Measurements from ENCODE around the gene RUBCN.
"Not testable (repeated sequence)": the region's sequence is repeated elsewhere in the genome, so short reads cannot be mapped to it uniquely, and the experiment has no call there.

DNA sequence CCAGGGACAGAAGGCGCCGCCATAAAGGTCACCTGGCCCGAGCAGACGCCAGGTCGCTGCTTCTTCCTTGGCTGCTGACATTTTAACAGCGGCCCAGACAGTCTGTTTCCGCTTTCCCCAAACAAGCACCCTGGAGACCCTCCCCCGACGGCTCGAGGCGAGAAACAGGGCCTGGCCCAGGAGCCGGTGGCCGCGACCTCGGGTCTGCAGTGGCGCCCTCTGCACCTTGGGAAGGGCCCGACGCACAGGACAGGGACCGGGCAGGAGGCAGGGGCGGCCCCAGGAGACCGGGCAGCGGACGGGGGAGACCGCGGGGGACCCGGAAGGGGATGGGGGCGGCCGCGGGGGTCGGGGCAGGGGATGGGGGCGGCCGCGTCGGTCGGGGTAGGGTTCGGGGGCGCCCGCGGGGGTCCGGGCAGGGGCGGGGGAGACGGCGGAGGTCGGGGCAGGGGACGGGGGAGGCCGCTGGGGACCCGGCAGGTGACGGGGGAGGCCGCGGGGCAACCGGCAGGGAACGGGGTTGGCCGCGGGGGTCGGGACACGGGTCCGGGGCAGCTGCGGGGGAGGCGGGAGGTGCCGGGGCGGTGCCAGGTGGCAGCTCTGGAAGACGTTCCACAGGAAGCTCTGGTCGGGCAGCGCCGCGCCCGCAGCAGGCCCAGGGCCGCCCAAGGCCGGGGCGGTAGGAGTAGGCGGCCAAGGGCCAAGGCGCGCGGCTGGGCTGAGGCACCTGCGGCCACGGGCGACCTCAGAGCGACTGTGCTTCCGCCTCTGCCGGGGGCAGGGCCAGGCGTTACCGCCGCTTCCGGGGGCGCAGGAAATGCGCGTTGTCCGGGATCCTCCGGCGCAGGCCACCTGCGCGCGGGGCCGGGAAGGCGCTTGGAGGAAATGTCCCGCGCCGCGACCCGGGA, 82.4 kb downstream of the RUBCN start:
- TF ChIP-seq, protein P1, sequence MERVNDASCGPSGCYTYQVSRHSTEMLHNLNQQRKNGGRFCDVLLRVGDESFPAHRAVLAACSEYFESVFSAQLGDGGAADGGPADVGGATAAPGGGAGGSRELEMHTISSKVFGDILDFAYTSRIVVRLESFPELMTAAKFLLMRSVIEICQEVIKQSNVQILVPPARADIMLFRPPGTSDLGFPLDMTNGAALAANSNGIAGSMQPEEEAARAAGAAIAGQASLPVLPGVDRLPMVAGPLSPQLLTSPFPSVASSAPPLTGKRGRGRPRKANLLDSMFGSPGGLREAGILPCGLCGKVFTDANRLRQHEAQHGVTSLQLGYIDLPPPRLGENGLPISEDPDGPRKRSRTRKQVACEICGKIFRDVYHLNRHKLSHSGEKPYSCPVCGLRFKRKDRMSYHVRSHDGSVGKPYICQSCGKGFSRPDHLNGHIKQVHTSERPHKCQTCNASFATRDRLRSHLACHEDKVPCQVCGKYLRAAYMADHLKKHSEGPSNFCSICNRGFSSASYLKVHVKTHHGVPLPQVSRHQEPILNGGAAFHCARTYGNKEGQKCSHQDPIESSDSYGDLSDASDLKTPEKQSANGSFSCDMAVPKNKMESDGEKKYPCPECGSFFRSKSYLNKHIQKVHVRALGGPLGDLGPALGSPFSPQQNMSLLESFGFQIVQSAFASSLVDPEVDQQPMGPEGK (CRISPR knock-in tag; IDR thresholded peaks at IDR 0.05; ENCODE audit: borderline replicate concordance): not testable (repeated sequence)
- TF ChIP-seq OSR1 (CRISPR knock-in tag; IDR thresholded peaks at IDR 0.05); ZFP3 (CRISPR knock-in tag; IDR thresholded peaks at IDR 0.05); GLIS3 (CRISPR knock-in tag; IDR thresholded peaks at IDR 0.05); PPARA (CRISPR knock-in tag; IDR thresholded peaks at IDR 0.05; ENCODE audit: borderline replicate concordance); RARB (CRISPR knock-in tag; IDR thresholded peaks at IDR 0.05): not testable (repeated sequence)
- TF ChIP-seq, protein P2, sequence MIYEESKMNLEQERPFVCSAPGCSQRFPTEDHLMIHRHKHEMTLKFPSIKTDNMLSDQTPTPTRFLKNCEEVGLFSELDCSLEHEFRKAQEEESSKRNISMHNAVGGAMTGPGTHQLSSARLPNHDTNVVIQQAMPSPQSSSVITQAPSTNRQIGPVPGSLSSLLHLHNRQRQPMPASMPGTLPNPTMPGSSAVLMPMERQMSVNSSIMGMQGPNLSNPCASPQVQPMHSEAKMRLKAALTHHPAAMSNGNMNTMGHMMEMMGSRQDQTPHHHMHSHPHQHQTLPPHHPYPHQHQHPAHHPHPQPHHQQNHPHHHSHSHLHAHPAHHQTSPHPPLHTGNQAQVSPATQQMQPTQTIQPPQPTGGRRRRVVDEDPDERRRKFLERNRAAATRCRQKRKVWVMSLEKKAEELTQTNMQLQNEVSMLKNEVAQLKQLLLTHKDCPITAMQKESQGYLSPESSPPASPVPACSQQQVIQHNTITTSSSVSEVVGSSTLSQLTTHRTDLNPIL (CRISPR knock-in tag; IDR thresholded peaks at IDR 0.05; ENCODE audit: low read depth): not testable (repeated sequence)
- TF ChIP-seq, protein P3, sequence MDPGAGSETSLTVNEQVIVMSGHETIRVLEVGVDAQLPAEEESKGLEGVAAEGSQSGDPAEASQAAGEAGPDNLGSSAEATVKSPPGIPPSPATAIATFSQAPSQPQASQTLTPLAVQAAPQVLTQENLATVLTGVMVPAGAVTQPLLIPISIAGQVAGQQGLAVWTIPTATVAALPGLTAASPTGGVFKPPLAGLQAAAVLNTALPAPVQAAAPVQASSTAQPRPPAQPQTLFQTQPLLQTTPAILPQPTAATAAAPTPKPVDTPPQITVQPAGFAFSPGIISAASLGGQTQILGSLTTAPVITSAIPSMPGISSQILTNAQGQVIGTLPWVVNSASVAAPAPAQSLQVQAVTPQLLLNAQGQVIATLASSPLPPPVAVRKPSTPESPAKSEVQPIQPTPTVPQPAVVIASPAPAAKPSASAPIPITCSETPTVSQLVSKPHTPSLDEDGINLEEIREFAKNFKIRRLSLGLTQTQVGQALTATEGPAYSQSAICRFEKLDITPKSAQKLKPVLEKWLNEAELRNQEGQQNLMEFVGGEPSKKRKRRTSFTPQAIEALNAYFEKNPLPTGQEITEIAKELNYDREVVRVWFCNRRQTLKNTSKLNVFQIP (CRISPR knock-in tag; IDR thresholded peaks at IDR 0.05; ENCODE audit: borderline replicate concordance, low read depth): not testable (repeated sequence)
